Epithelial cell of esophagus (primary cell): ENCODE measurements around the gene CYP1A2.

Experiments
- DNase-seq: peaks from one replicate; pipeline ENCODE4 v3.0.0; 2010; ENCODE audit warnings: low read depth
- H3K4me3 ChIP-seq: 2 replicates; pipeline ENCODE4 v1.5.1; 2011; ENCODE audit warnings: mild to moderate bottlenecking, low read length, control low read depth
- TF ChIP-seq, protein P1 (sequence below): IDR thresholded peaks from 2 replicates; pipeline ENCODE4 v1.5.1; 2011; ENCODE audit warnings: low read depth, mild to moderate bottlenecking, low read length, control low read depth, inconsistent platforms; ENCODE audit not compliant: insufficient read depth; ENCODE audit errors: missing control alignments

CYP1A2 gene

DNA sequence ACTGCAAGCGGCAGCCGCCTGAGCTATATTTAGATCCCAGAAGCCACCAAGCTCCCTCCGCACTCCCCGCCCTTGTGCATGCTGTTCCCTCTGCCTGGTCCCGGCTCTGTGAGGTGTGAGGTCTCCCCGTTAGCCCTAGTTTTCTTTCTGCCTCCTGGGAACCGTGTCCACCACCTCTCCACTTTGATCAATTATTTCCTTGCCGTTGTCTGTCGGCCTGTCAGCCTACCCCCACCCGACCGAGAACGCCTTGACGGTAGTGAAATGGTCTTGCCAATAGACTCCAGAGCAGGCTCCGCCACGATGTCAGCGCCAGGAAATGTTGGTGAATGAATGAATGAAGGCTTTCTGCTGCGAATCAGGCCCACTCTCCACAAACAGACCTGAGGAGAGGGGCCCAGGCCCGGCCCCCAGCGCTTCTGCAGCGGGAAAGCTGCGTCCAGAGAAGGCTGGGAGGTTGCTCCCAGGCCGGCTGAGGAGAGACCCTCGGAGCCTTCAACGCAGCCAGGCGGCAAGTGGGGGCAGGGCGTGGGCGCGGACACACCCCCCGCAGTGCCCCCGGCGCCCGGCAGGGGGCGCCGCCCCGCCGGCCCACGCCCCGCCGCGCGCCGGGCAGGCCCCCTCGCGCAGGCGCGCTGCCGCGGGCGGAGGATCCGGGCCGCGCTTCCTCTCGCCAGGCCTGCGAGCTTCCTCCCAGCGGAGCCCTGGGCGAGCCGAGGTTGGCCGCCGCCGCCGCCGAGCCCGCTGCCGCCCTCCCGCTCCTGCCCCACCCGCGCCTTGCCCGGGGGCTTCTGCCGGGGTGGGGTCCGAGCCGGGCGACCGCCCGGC lies 33.0 kb downstream of the CYP1A2 start, which contains the start of gene CSK:
CSK (plus strand) TSS at position 650 of the 828 bp plus-strand sequence. CDS start 16,218 bp downstream, outside the sequence.
- peak; percentile 69 for DNase-seq
- TF ChIP-seq, protein P1, sequence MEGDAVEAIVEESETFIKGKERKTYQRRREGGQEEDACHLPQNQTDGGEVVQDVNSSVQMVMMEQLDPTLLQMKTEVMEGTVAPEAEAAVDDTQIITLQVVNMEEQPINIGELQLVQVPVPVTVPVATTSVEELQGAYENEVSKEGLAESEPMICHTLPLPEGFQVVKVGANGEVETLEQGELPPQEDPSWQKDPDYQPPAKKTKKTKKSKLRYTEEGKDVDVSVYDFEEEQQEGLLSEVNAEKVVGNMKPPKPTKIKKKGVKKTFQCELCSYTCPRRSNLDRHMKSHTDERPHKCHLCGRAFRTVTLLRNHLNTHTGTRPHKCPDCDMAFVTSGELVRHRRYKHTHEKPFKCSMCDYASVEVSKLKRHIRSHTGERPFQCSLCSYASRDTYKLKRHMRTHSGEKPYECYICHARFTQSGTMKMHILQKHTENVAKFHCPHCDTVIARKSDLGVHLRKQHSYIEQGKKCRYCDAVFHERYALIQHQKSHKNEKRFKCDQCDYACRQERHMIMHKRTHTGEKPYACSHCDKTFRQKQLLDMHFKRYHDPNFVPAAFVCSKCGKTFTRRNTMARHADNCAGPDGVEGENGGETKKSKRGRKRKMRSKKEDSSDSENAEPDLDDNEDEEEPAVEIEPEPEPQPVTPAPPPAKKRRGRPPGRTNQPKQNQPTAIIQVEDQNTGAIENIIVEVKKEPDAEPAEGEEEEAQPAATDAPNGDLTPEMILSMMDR, result peak; percentile 40
- peak within 1 kb of the TSS; percentile 88 for H3K4me3 ChIP-seq

GRCh38 chr15:74782259-74783071 lies 33.8 kb downstream of the CYP1A2 start:
- peak overlapping the region; percentile 88 for H3K4me3 ChIP-seq
- TF ChIP-seq, protein P1, result no peak
- DNase-seq, result no peak

- DNase-seq, result no peak
- TF ChIP-seq, protein P1, result no peak
- H3K4me3 ChIP-seq, result peak overlapping the region; percentile 88
These were observed 34.6 kb downstream of the CYP1A2 start for GRCh38 chr15:74783072-74783807.

- no peak for DNase-seq
- peak overlapping the region; percentile 88 for H3K4me3 ChIP-seq
- TF ChIP-seq, protein P1, result no peak
These were observed 35.1 kb downstream of the CYP1A2 start for GRCh38 chr15:74783808-74784175.

DNA sequence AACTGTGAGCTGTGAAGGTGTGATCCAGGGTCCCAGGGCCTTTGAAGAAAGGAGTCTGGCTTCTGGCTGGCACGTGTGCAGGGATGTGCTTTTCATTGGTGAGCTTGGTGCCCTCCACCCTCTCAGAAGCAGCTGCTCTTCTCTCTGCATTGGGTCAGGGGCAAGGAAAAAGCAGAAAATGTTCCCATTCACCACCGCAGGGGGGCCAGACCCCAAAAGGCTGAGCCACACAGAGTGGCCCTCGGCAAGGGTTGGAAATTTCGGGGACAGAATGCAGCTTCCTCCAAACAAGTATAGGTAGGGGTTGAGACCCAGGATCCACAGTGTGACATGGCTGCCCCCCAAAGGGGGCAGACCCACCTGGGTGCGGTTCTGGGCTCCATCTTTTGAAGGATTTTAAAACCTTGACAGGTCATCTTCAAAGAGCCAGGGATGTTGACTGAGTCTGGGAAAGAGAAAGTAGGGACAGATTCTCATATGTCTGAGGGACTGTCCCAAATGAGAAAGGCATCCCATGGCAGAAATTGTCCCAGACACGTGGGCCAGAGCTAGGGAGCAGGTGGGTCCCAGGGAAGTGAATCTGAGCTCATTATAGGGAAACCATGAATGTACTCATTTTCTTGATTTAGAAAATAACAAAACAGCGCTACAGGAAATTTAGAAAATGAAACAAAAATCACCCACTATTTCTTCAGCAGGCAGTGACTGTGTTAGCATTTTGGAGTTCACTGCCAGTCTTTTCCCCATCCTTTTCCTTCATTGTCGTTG lies 36.0 kb downstream of the CYP1A2 start:
- H3K4me3 ChIP-seq, result no peak overlapping the region
- TF ChIP-seq, protein P1, result no peak
- no peak for DNase-seq
